ENCODE data around the gene VPS16. TPM values are rescaled to one million over a fixed set of nuclear protein-coding genes. Genes with fewer than 3 reads are reported as not detected.

The VPS16 gene
- polyA plus RNA-seq, 1 experiment = 33.5 TPM

DNA sequence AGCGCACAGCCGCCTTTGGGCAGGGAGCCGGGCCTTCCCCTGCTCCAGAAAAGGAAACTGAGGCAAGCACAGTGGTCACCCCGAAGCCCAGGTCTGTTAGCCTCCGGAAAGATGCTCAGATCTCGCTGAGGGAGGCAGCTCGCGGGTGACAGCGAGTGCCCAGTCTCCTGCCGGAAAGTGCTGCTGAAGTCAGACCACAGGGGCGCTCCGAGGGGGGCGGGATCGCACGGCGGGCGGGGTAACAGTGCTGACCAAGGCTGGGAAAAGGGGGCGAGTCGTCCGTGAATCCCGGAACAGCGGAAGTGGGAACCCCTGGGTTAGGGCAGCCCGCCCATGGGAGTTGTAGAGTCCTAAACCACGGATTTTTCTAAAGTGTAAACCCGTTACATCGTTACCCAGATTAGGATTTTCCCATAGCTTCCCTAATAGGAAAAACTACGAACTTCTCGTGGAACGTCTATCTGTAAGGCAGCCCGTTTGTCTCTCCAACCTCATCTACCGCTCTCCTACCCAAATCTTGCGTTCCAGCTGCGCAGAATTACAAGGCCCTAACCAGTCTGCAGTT, 504 bp downstream of the VPS16 start:
- DNase-seq (ENCODE audit: low read depth, low spot score) = peak; percentile 27
- ChIA-PET POLR2A (interaction anchor here (1.2 kb wide), 1 partner anchor 24 kb away, joined by 3 read pairs; no protein-coding TSS in a partner anchor), CTCF (interaction anchor here (0.6 to 1.3 kb wide), 3 partner anchors 10 to 592 kb away, joined by 3 to 4 read pairs (median 3); no protein-coding TSS in a partner anchor)
- Histone ChIP-seq H3K9me3 (ENCODE audit: control insufficient read depth, insufficient read depth, low read length) (peaks cover 3% of the 10 kb centered on the region; the same call in 1 of the 2 replicates), H3K27me3 (ENCODE audit: control insufficient read depth, insufficient read depth, low read length) (no peaks in the 10 kb centered on the region), H3K27ac (ENCODE audit: low read depth, low read length) (peak overlapping the region; percentile 84), H3K4me3 (ENCODE audit: low read depth, low read length) (peak overlapping the region; percentile 91)
- TF ChIP-seq, protein P1, sequence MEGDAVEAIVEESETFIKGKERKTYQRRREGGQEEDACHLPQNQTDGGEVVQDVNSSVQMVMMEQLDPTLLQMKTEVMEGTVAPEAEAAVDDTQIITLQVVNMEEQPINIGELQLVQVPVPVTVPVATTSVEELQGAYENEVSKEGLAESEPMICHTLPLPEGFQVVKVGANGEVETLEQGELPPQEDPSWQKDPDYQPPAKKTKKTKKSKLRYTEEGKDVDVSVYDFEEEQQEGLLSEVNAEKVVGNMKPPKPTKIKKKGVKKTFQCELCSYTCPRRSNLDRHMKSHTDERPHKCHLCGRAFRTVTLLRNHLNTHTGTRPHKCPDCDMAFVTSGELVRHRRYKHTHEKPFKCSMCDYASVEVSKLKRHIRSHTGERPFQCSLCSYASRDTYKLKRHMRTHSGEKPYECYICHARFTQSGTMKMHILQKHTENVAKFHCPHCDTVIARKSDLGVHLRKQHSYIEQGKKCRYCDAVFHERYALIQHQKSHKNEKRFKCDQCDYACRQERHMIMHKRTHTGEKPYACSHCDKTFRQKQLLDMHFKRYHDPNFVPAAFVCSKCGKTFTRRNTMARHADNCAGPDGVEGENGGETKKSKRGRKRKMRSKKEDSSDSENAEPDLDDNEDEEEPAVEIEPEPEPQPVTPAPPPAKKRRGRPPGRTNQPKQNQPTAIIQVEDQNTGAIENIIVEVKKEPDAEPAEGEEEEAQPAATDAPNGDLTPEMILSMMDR (IDR thresholded peaks at IDR 0.05; ENCODE audit: low read depth, low read length) = no peak

DNA sequence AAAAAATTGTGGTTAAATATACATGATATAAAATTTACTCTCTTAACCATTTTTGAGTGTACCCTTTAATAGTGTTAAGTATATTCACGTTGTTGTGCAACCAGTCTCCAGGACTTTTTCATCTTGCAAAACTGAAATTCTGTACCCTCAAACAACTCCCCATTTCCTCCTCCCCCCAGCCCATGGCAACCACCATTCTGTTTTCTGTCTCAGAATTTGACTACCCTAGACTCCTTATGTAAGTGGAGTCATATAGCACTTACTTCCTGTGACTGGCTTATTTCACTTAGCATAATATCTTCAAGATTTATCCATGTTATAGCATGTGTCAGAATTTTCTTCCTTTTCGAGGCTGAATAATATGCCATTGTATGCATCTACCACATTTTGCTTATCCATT, 5.1 kb downstream of the VPS16 start:
- CTCF ChIA-PET = no interaction called here

DNA sequence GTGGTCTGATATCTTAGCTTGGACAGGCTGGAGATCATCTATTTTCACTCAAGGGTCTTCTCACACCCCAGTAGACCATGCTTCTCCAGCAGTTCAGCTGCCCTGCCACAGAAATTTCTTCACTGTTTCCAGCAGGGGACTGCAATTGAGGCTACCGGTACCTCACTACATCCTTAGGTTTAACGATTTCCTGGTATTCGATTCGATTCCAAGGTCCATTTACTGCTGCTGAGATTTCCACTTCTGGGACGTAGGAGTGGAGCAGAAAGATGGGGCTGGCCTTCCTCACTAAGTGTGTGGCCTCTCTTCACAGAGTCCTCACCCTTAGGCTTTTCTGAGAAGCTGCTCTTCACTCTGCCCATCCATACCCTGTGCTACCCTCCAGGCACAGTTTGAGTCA, 6.2 kb downstream of the VPS16 start:
- H3K27me3 ChIP-seq (ENCODE audit: control insufficient read depth, insufficient read depth, low read length) = no peaks in the 10 kb centered on the region
- H3K4me3 ChIP-seq (ENCODE audit: low read depth, low read length) = no peak overlapping the region
- TF ChIP-seq, protein P1 (IDR thresholded peaks at IDR 0.05; ENCODE audit: low read depth, low read length) = no peak
- POLR2A ChIA-PET = no interaction called here
- H3K27ac ChIP-seq (ENCODE audit: low read depth, low read length) = no peak overlapping the region
- CTCF ChIA-PET = no interaction called here
- H3K9me3 ChIP-seq (ENCODE audit: control insufficient read depth, insufficient read depth, low read length) = no peaks in the 10 kb centered on the region
- no peak for DNase-seq (ENCODE audit: low read depth, low spot score)

More for the DNA sequence above, 5.1 kb downstream of the VPS16 start:
- H3K9me3 ChIP-seq (ENCODE audit: control insufficient read depth, insufficient read depth, low read length) = no peaks in the 10 kb centered on the region; the same call in 1 of the 2 replicates
- DNase-seq (ENCODE audit: low read depth, low spot score) = no peak
- H3K27me3 ChIP-seq (ENCODE audit: control insufficient read depth, insufficient read depth, low read length) = no peaks in the 10 kb centered on the region
- POLR2A ChIA-PET = no interaction called here
- H3K27ac ChIP-seq (ENCODE audit: low read depth, low read length) = no peak overlapping the region
- TF ChIP-seq, protein P1 (IDR thresholded peaks at IDR 0.05; ENCODE audit: low read depth, low read length) = no peak
- no peak overlapping the region for H3K4me3 ChIP-seq (ENCODE audit: low read depth, low read length)

DNA sequence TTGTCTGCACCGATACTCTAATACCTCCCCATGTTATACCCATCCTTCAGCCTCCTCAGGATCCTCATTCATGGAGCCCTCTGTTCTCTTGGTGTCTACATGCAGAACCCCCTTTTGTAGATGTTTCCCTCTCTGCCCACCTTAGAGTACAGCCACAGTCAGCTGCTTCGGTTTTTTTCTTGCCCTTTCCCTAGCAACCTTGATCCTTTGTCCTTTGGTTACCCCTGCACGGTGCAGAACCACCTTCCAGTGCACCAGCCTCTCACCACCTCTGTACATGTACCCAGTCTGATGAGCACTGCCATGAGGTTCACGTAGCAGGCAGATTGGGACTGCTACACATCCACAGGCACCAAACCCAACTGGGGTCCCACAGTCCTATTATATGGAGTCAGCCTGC, 7.3 kb downstream of the VPS16 start:
- H3K4me3 ChIP-seq (ENCODE audit: low read depth, low read length) = no peak overlapping the region
- POLR2A ChIA-PET = no interaction called here
- H3K27ac ChIP-seq (ENCODE audit: low read depth, low read length) = no peak overlapping the region
- TF ChIP-seq, protein P1 (IDR thresholded peaks at IDR 0.05; ENCODE audit: low read depth, low read length) = no peak
- H3K9me3 ChIP-seq (ENCODE audit: control insufficient read depth, insufficient read depth, low read length) = no peaks in the 10 kb centered on the region
- no peak for DNase-seq (ENCODE audit: low read depth, low spot score)
- no peaks in the 10 kb centered on the region for H3K27me3 ChIP-seq (ENCODE audit: control insufficient read depth, insufficient read depth, low read length)
- CTCF ChIA-PET = no interaction called here

DNA sequence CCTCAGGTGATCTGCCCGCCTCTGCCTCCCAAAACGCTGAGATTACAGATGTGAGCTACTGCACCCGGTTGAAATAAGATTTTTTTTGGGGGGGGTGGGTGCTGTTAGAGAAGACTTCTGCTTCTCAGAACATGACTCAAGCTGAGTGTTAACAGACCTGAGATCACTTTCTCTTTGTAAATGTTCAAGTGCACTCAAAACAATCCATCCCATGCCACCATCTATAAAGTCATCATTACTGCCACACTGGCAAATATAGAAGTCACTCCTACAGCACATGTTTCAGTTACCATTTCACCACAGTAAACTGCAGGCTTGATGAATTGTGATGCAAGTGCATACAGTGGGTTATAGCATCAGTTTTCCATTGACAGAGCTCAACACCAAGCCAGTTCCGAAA, 9.0 kb downstream of the VPS16 start:
- no peaks in the 10 kb centered on the region for H3K9me3 ChIP-seq (ENCODE audit: control insufficient read depth, insufficient read depth, low read length)
- POLR2A ChIA-PET = no interaction called here
- H3K27me3 ChIP-seq (ENCODE audit: control insufficient read depth, insufficient read depth, low read length) = no peaks in the 10 kb centered on the region
- H3K4me3 ChIP-seq (ENCODE audit: low read depth, low read length) = no peak overlapping the region
- TF ChIP-seq, protein P1 (IDR thresholded peaks at IDR 0.05; ENCODE audit: low read depth, low read length) = no peak
- DNase-seq (ENCODE audit: low read depth, low spot score) = no peak
- CTCF ChIA-PET = interaction anchor here (0.9 to 1.8 kb wide), 4 partner anchors 9 to 96 kb away, joined by 3 to 11 read pairs (median 4); no protein-coding TSS in a partner anchor
- no peak overlapping the region for H3K27ac ChIP-seq (ENCODE audit: low read depth, low read length)

Measured in AG04450 (cell line).